Large intestine (tissue), 3 donors: ENCODE measurements around the gene EIF4A3. TPM values are rescaled to one million over a fixed set of nuclear protein-coding genes. Genes with fewer than 3 reads are reported as not detected.

ENCODE experiments used
- DNase-seq, 2 donors: peaks; one replicate each; pipeline versions ENCODE4 v3.0.0 to v3.0.0-alpha.2; 2013
- H3K27ac ChIP-seq: one replicate; pipeline ENCODE4 v1.5.1; 2013; ENCODE audit warnings: low read length
- H3K27me3 ChIP-seq: 2 replicates; pipeline ENCODE4 v1.6.1; 2013; ENCODE audit warnings: low read length; ENCODE audit not compliant: control insufficient read depth, insufficient read depth
- H3K36me3 ChIP-seq: 2 replicates; pipeline ENCODE4 v1.6.1; 2013; ENCODE audit warnings: low read length; ENCODE audit not compliant: control insufficient read depth, insufficient read depth
- H3K4me1 ChIP-seq: one replicate; pipeline ENCODE4 v1.6.1; 2013; ENCODE audit warnings: low read length; ENCODE audit not compliant: control insufficient read depth, insufficient read depth
- H3K4me3 ChIP-seq: one replicate; pipeline ENCODE4 v1.5.1; 2013; ENCODE audit warnings: low read length
- H3K9me3 ChIP-seq: one replicate; pipeline ENCODE4 v1.6.1; 2013; ENCODE audit warnings: mild to moderate bottlenecking, low read depth, low read length, moderate library complexity; ENCODE audit not compliant: control insufficient read depth
- WGBS: methylation state at CpG from one replicate; pipeline ENCODE4 v1.1.5; 2013; ENCODE audit warnings: low lambda C conversion rate; ENCODE audit not compliant: insufficient coverage; 5-methylcytosine and 5-hydroxymethylcytosine counted together
- polyA plus RNA-seq: library from polyadenylated mRNA; unstranded; fragments of 120-200 nt; gene quantifications from one replicate; pipeline ENCODE4 v1.2.1, GENCODE V29; 2013

Gene EIF4A3
- polyA plus RNA-seq, 1 donor = 95.0 TPM

DNA sequence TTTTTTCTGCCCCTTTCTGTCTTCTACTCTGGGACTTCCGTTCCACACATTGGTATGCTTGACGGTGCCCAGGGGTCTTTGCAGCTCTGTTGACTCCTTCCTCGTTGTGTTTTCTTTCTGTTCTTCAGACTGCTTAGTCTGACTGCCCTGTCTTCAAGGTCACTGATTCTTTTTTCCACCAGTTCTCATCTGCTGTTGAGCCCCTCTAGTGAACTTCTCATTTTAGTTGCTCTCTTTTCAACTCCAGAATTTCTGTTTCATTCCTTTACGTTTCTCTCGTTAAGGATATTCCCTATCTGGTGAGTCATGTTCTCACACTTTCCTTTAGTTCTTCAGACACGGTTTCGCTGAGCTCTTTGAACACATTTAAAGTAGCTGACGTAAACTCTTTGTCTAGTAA lies 31.8 kb downstream of the EIF4A3 start:
- H3K9me3 ChIP-seq = no peaks in the 10 kb centered on the region
- H3K27ac ChIP-seq = no peak overlapping the region
- no peak for DNase-seq
- H3K4me1 ChIP-seq = no peaks in the 10 kb centered on the region
- no peak overlapping the region for H3K4me3 ChIP-seq
- peaks cover 2% of the 10 kb centered on the region for H3K36me3 ChIP-seq
- no peaks in the 10 kb centered on the region for H3K27me3 ChIP-seq
- 90% methylated on average over 4 of the region's 8 CpGs for WGBS

DNA sequence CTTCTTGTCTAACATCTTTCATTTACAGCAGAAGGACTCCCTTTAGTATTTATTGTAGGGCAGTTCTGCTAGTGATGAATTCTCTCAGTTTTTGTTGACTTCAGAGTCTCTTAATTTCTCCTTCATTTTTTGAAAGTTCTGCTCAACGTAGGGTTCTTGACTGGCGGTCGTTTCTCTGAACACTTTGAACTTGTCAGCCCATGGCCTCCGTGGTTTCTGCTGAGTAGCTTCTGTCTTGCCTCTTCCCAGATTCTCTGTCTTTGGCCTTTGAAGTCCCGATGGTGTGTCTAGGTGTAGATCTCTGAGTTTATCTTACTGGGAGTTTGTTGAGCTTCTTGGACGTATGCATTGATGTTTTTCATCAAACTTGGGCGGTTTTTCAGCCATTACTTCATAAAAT lies 32.2 kb downstream of the EIF4A3 start:
- DNase-seq = no peak
- Histone ChIP-seq H3K36me3 (peaks cover 2% of the 10 kb centered on the region), H3K9me3 (no peaks in the 10 kb centered on the region), H3K4me3 (no peak overlapping the region), H3K4me1 (no peaks in the 10 kb centered on the region), H3K27ac (no peak overlapping the region), H3K27me3 (no peaks in the 10 kb centered on the region)
- WGBS = 76% methylated on average over 2 of the region's 7 CpGs

DNA sequence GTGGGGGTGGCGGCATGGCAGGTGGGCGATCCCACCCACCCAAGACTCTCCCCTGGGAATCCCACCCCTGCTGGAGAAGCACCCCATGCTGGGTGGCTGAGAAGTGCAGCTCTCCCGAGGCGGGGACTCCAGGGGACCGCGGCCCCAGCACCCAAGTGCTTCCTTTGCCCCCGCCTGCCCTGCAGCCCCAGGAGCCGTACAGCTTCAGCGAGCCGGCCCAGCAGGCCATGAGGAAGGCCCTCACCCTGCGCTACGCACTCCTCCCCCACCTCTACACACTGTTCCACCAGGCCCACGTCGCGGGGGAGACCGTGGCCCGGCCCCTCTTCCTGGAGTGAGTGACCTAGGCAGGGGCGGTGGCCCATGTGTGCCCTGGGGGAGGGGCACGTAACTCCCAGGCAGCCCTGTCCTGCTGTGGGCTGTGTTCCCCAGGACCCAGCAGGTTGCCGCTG lies 33.9 kb downstream of the EIF4A3 start:
- no CpG with 5 or more reads among the region's 20 CpGs for WGBS
- Histone ChIP-seq H3K9me3 (no peaks in the 10 kb centered on the region), H3K27me3 (no peaks in the 10 kb centered on the region), H3K36me3 (peaks cover under 1% of the 10 kb centered on the region), H3K4me1 (no peaks in the 10 kb centered on the region), H3K4me3 (no peak overlapping the region), H3K27ac (no peak overlapping the region)
- DNase-seq = no peak

DNA sequence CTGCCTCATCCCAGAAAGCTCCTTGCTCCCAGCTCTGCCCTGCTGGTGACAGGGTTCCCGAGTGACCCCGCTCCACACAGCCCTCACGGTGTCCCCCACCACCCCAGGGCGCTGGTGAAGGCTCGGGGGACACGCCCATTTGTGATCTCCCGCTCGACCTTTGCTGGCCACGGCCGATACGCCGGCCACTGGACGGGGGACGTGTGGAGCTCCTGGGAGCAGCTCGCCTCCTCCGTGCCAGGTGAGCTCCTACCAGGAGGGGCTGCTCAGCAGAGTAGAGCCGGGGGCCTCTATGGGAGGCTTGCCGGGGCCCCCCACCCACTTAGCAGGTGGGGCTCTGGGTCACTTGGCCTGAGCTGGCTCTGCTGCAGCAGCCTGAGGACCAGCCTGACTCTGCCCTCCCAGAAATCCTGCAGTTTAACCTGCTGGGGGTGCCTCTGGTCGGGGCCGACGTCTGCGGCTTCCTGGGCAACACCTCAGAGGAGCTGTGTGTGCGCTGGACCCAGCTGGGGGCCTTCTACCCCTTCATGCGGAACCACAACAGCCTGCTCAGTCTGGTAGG lies 34.4 kb downstream of the EIF4A3 start:
- H3K4me3 ChIP-seq = no peak overlapping the region
- no CpG with 5 or more reads among the region's 24 CpGs for WGBS
- H3K36me3 ChIP-seq = no peaks in the 10 kb centered on the region
- no peak overlapping the region for H3K27ac ChIP-seq
- no peaks in the 10 kb centered on the region for H3K9me3 ChIP-seq
- no peak for DNase-seq
- no peaks in the 10 kb centered on the region for H3K27me3 ChIP-seq
- H3K4me1 ChIP-seq = no peaks in the 10 kb centered on the region

DNA sequence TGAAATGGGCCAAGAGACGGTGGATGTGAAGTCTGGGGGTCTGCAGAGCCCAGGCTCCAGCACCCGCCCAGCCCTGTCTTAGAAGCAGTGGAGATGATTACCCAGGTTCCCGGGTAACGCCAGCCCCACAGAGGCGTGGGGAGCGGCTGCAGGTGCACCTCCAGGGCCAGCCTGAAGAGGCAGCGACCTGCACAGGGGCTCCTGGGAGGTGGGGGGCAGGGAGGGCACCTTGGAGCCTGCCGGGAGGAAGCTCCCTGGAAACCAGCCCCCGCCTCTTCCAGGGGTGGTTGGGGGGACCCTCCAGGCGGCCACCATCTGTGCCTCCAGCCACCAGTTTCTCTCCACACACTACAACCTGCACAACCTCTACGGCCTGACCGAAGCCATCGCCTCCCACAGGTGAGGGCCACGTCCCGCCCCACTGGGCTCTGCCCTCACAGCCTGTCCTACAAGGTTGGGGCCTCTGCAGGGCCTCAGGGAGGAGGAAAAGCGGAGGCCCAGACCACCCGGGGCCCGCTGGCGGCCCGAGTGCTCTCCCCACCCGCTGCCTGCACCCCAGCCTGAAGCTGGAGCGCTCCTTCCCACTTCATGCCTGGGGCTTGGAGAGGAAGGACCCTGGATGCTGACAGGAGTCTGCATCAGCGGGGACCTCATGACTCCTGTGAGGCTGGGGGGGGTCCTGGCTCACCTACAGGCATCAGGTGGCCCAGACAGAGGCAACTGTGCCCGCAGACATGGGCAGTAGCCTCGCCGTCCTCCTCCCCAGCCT lies 35.0 kb downstream of the EIF4A3 start:
- H3K4me3 ChIP-seq = no peak overlapping the region
- no peaks in the 10 kb centered on the region for H3K36me3 ChIP-seq
- no peaks in the 10 kb centered on the region for H3K27me3 ChIP-seq
- WGBS = no CpG with 5 or more reads among the region's 26 CpGs
- DNase-seq = no peak
- H3K4me1 ChIP-seq = no peaks in the 10 kb centered on the region
- no peaks in the 10 kb centered on the region for H3K9me3 ChIP-seq
- no peak overlapping the region for H3K27ac ChIP-seq

DNA sequence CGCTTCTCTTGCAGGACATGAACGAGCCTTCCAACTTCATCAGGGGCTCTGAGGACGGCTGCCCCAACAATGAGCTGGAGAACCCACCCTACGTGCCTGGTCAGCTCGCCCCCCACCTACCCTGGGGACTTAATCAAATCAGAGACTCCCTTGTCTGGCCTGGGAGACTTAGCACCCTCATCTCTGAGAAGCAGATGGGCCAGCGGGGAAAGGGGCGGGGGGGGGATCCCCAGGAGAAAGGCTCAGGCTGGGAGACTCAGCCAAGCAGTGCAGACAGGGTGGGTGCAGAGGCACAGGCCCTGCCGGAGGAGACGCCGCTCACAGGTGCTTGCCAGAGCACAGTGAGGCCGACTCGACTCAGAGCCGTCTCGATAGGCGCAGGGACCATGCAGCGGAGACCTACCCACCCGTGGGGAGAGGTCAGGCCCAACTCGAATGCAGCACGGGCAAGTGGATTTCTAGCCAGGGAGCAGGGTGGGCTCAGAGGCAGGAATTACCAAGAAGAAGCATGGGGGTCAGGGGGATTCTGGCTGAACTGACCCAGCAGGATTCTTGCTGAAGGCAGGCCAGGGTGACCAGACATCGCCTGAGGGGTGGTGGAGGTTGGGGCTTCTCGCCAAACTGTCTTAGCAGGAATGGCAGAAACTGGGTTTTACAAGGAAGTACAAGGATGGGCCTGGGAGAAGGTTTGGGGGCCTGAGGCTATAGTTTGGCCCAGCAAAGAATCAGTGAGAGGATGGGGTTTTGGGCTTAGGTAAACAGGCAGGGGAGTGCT lies 35.8 kb downstream of the EIF4A3 start:
- H3K36me3 ChIP-seq = no peaks in the 10 kb centered on the region
- no peak for DNase-seq
- peaks cover 2% of the 10 kb centered on the region for H3K4me1 ChIP-seq
- WGBS = no CpG with 5 or more reads among the region's 21 CpGs
- H3K27ac ChIP-seq = no peak overlapping the region
- H3K4me3 ChIP-seq = no peak overlapping the region
- H3K27me3 ChIP-seq = no peaks in the 10 kb centered on the region
- H3K9me3 ChIP-seq = no peaks in the 10 kb centered on the region

DNA sequence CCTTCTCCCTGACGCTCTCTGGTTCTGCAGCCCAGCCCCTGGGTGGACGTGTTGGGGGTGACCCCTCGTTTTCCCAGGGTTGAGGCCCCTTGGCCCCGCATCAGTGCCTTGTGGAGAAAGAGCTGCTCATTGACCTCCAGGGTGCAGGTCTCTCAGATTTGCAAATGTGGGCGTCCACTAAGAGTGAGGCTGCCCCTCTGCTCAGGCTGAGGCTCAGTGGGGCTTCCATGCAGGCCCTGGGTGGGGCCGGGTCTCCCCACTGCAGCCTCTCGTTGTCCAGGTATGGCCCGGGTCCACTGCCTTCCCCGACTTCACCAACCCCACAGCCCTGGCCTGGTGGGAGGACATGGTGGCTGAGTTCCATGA lies 36.5 kb downstream of the EIF4A3 start:
- no CpG with 5 or more reads among the region's 9 CpGs for WGBS
- Histone ChIP-seq H3K27ac (no peak overlapping the region), H3K9me3 (no peaks in the 10 kb centered on the region), H3K36me3 (no peaks in the 10 kb centered on the region), H3K4me3 (no peak overlapping the region), H3K4me1 (peaks cover 2% of the 10 kb centered on the region), H3K27me3 (no peaks in the 10 kb centered on the region)
- no peak for DNase-seq

DNA sequence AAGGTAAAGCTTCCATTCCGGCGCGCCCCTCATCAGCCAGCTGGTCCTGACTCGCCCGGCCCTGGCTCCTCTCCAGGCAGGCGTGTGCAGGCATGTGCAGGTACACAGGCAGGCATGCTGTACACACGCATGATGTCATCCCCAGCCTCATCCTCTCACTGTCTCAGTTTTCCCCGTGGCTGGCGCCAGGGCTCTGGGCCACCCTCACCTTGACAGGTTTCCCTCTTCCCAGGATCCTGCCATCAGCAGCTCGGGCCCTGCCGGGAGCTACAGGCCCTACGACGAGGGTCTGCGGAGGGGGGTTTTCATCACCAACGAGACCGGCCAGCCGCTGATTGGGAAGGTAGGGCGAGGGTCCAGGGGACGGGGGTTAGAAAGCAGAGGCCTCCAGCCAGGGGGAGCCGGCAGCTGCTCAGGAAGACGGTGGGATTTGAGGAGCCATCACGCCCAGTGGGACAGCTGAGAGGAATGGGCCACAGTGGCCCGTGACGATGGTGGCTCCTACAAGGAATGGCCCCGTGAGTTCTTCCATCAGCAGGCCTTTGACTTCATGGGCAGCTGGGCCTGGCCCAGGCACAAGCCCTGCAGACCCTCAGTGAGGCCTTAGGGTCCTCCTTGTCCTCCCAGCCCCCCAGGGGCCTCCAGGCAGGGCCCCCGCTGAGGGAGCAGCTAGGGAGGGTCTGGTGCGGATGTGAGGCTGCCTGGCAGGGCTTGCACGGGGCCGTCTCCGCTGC lies 37.0 kb downstream of the EIF4A3 start:
- Histone ChIP-seq H3K9me3 (no peaks in the 10 kb centered on the region), H3K4me3 (no peak overlapping the region), H3K27ac (no peak overlapping the region), H3K4me1 (peaks cover 2% of the 10 kb centered on the region), H3K27me3 (no peaks in the 10 kb centered on the region), H3K36me3 (no peaks in the 10 kb centered on the region)
- no peak for DNase-seq
- WGBS = no CpG with 5 or more reads among the region's 30 CpGs

DNA sequence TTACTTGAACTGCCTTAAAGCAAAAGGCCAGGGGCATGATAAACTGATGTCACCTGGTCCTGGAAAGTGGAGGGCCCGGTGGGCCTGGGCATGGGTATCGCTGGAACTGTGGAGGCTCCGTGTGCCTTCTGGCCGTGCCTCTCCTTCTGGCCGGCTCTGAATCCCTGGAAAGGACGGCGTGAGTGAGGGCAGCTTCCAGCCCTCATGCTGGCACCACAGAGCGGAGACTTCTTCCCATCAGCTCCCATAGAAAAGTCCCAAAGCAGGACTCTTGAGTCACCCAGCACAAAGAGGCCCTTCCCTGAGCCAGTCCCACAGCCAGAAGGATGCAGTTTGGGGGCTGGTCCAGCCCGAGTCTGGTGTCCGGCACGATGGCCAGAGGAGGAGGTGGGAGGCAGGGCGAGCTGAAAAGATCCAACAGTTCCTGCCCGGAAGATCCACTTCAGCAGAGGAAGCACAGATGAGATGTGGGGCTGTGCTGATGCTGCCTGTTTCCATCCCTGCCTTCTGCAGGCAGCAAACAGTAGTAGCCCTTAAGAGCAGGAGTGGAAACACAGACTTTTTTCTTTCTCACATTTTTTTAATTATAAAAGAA lies 37.8 kb downstream of the EIF4A3 start:
- no peak for DNase-seq
- WGBS = no CpG with 5 or more reads among the region's 13 CpGs
- no peaks in the 10 kb centered on the region for H3K27me3 ChIP-seq

More for the DNA sequence above, 37.8 kb downstream of the EIF4A3 start:
- no peak overlapping the region for H3K27ac ChIP-seq
- no peaks in the 10 kb centered on the region for H3K36me3 ChIP-seq
- H3K4me1 ChIP-seq = peaks cover 2% of the 10 kb centered on the region
- no peak overlapping the region for H3K4me3 ChIP-seq
- no peaks in the 10 kb centered on the region for H3K9me3 ChIP-seq
